WTC11 (cell line): Measurements from ENCODE around the gene ADGRL1. TPM values are rescaled to one million over a fixed set of nuclear protein-coding genes. Genes with fewer than 3 reads are reported as not detected.

Experiments used
- ATAC-seq: fragments of 200-7000 bp; cut with Tn5 transposase; 2 replicates; pipeline ENCODE4 v1.10.0; 2021; ENCODE audit warnings: mild to moderate bottlenecking, moderate library complexity
- CTCF ChIA-PET: fragments of 300-600 bp; sonication (Branson Sonifier 250); formaldehyde crosslinking; loops from one replicate; lab custom pipeline; 2021; ENCODE audit warnings: antibody characterized with exemption; lab: Charles Lee
- POLR2A ChIA-PET: fragments of 350-600 bp; sonication (Branson Sonifier 250); formaldehyde crosslinking; loops from one replicate; lab custom pipeline; 2021; ENCODE audit warnings: antibody characterized with exemption; lab: Charles Lee
- DNase-seq: peaks from one replicate; pipeline ENCODE4 v3.0.0; 2021; ENCODE audit warnings: low spot score
- H3K27ac Mint-ChIP-seq: 2 replicates; pipeline ENCODE4 v1.8.0; 2021; ENCODE audit warnings: mixed read lengths
- H3K27me3 Mint-ChIP-seq: 2 replicates; pipeline ENCODE4 v1.8.0; 2021; ENCODE audit warnings: low read depth, mild to moderate bottlenecking, moderate library complexity, mixed read lengths
- H3K36me3 Mint-ChIP-seq: 2 replicates; pipeline ENCODE4 v1.8.0; 2021; ENCODE audit warnings: mixed read lengths
- H3K4me1 Mint-ChIP-seq: 2 replicates; pipeline ENCODE4 v1.8.0; 2022; ENCODE audit warnings: mixed read lengths
- H3K4me3 Mint-ChIP-seq: 2 replicates; pipeline ENCODE4 v1.8.0; 2021; ENCODE audit warnings: mild to moderate bottlenecking, moderate library complexity, mixed read lengths
- H3K9me3 Mint-ChIP-seq: 2 replicates; pipeline ENCODE4 v1.8.0; 2021; ENCODE audit warnings: mixed read lengths
- ELF4 ChIP-seq: sonication (generic); formaldehyde crosslinking; IDR thresholded peaks from 2 replicates; pipeline ENCODE4 v1.8.1; 2022; ENCODE audit warnings: low read depth, mild to moderate bottlenecking, moderate library complexity, missing genetic modification reagents
- FOXP1 ChIP-seq: sonication (generic); formaldehyde crosslinking; IDR thresholded peaks from 2 replicates; pipeline ENCODE4 v1.8.0; 2022; ENCODE audit warnings: missing genetic modification reagents, mild to moderate bottlenecking, moderate library complexity, borderline replicate concordance
- GABPB1 ChIP-seq: sonication (generic); formaldehyde crosslinking; IDR thresholded peaks from 2 replicates; pipeline ENCODE4 v1.8.1; 2023; ENCODE audit warnings: mild to moderate bottlenecking, missing genetic modification reagents
- MYBL2 ChIP-seq: sonication (generic); formaldehyde crosslinking; IDR thresholded peaks from 2 replicates; pipeline ENCODE4 v1.8.1; 2023; ENCODE audit warnings: mild to moderate bottlenecking, moderate library complexity, missing genetic modification reagents
- RORB ChIP-seq: fragments of 250-450 bp; sonication (Bioruptor Pico); IDR thresholded peaks from 2 replicates; pipeline ENCODE4 v1.9.0; 2021; ENCODE audit warnings: mild to moderate bottlenecking
- SMAD3 ChIP-seq: sonication (generic); formaldehyde crosslinking; IDR thresholded peaks from 2 replicates; pipeline ENCODE4 v1.8.0; 2022; ENCODE audit warnings: missing genetic modification reagents, mild to moderate bottlenecking, borderline replicate concordance
- TP53 ChIP-seq: sonication (generic); formaldehyde crosslinking; IDR thresholded peaks from 2 replicates; pipeline ENCODE4 v1.8.1; 2023; ENCODE audit warnings: mild to moderate bottlenecking, missing genetic modification reagents
- ZNF396 ChIP-seq: fragments of 250-450 bp; sonication (Bioruptor Pico); IDR thresholded peaks from 2 replicates; pipeline ENCODE4 v1.8.0; 2021; ENCODE audit warnings: mild to moderate bottlenecking, moderate library complexity, borderline replicate concordance
- ZNF671 ChIP-seq: fragments of 250-450 bp; sonication (Bioruptor Pico); IDR thresholded peaks from 2 replicates; pipeline ENCODE4 v1.8.0; 2021; ENCODE audit warnings: mild to moderate bottlenecking
- total RNA-seq: library from RNA; stranded (reverse); gene quantifications from 3 replicates; pipeline ENCODE4 v1.2.3, GENCODE V29; 2021
- TF ChIP-seq, protein P1 (sequence below): fragments of 250-450 bp; sonication (Bioruptor Pico); IDR thresholded peaks from 2 replicates; pipeline ENCODE4 v1.9.0; 2021; ENCODE audit warnings: mild to moderate bottlenecking, borderline replicate concordance
- TF ChIP-seq, protein P2 (sequence below): sonication (generic); formaldehyde crosslinking; IDR thresholded peaks from 2 replicates; pipeline ENCODE4 v1.8.1; 2023; ENCODE audit warnings: mild to moderate bottlenecking, missing genetic modification reagents
- TF ChIP-seq, protein P3 (sequence below): sonication (generic); formaldehyde crosslinking; IDR thresholded peaks from 2 replicates; pipeline ENCODE4 v1.8.0; 2023; ENCODE audit warnings: missing genetic modification reagents, mild to moderate bottlenecking, borderline replicate concordance
- TF ChIP-seq, protein P4 (sequence below): sonication (generic); formaldehyde crosslinking; conservative IDR thresholded peaks from 2 replicates; pipeline ENCODE4 v1.8.1; 2022; ENCODE audit warnings: mild to moderate bottlenecking, missing genetic modification reagents
- TF ChIP-seq, protein P5 (sequence below): sonication (generic); formaldehyde crosslinking; conservative IDR thresholded peaks from 2 replicates; pipeline ENCODE4 v1.8.1; 2023; ENCODE audit warnings: mild to moderate bottlenecking, low read depth, missing genetic modification reagents, moderate library complexity
- TF ChIP-seq, protein P6 (sequence below): fragments of 250-450 bp; sonication (Bioruptor Pico); IDR thresholded peaks from 2 replicates; pipeline ENCODE4 v1.9.0; 2021; ENCODE audit warnings: mild to moderate bottlenecking

The ADGRL1 gene
- total RNA-seq, 1 experiment from 2014 or later: 128 TPM

DNA sequence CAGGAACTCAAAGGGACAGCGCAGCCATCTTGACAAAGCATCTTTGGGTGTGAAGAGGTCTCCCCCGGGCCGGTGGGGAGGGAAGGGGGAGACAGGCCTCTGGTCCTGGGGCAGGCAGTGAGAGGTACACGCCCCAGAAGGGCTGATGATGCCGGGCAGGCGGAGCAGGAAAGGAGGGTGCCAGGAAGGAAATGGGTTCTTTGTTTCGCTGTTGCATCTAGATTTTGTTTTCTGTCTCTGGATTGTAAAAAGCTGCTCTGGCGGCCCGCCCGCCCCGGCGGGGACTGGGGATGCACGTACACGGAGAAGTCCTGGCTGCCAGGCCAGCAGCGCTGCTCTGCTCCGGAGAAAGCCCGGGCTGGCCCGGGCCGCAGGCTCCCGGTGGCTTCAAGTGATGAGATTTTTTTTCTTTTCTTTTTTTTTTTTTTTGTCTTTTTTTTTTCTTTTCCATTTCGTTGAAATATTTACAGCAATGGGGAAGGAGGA lies 56.4 kb downstream of the ADGRL1 start:
- TF ChIP-seq ZNF671 (CRISPR knock-in tag) (no peak), SMAD3 (no peak), MYBL2 (CRISPR knock-in tag) (no peak)
- TF ChIP-seq, protein P1, sequence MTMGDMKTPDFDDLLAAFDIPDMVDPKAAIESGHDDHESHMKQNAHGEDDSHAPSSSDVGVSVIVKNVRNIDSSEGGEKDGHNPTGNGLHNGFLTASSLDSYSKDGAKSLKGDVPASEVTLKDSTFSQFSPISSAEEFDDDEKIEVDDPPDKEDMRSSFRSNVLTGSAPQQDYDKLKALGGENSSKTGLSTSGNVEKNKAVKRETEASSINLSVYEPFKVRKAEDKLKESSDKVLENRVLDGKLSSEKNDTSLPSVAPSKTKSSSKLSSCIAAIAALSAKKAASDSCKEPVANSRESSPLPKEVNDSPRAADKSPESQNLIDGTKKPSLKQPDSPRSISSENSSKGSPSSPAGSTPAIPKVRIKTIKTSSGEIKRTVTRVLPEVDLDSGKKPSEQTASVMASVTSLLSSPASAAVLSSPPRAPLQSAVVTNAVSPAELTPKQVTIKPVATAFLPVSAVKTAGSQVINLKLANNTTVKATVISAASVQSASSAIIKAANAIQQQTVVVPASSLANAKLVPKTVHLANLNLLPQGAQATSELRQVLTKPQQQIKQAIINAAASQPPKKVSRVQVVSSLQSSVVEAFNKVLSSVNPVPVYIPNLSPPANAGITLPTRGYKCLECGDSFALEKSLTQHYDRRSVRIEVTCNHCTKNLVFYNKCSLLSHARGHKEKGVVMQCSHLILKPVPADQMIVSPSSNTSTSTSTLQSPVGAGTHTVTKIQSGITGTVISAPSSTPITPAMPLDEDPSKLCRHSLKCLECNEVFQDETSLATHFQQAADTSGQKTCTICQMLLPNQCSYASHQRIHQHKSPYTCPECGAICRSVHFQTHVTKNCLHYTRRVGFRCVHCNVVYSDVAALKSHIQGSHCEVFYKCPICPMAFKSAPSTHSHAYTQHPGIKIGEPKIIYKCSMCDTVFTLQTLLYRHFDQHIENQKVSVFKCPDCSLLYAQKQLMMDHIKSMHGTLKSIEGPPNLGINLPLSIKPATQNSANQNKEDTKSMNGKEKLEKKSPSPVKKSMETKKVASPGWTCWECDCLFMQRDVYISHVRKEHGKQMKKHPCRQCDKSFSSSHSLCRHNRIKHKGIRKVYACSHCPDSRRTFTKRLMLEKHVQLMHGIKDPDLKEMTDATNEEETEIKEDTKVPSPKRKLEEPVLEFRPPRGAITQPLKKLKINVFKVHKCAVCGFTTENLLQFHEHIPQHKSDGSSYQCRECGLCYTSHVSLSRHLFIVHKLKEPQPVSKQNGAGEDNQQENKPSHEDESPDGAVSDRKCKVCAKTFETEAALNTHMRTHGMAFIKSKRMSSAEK (CRISPR knock-in tag): no peak
- CTCF ChIA-PET: interaction anchor here (0.7 to 3.2 kb wide), 6 partner anchors 8 to 257 kb away, joined by 3 to 18 read pairs (median 6); partner anchors contain the start of gene ASF1B
- H3K9me3 Mint-ChIP-seq: no peaks in the 10 kb centered on the region
- ATAC-seq: no peak; the same call in 1 of the 2 replicates
- peaks cover 27% of the 10 kb centered on the region for H3K4me1 Mint-ChIP-seq
- DNase-seq: no peak
- peaks cover 19% of the 10 kb centered on the region for H3K36me3 Mint-ChIP-seq
- POLR2A ChIA-PET: interaction anchor here (0.6 to 1.8 kb wide), 2 partner anchors 13 to 335 kb away, joined by 3 to 5 read pairs; no protein-coding TSS in a partner anchor
- no peak overlapping the region; the same call in 1 of the 2 replicates for H3K27ac Mint-ChIP-seq
- no peaks in the 10 kb centered on the region; the same call in 1 of the 2 replicates for H3K27me3 Mint-ChIP-seq
- H3K4me3 Mint-ChIP-seq: no peak overlapping the region

DNA sequence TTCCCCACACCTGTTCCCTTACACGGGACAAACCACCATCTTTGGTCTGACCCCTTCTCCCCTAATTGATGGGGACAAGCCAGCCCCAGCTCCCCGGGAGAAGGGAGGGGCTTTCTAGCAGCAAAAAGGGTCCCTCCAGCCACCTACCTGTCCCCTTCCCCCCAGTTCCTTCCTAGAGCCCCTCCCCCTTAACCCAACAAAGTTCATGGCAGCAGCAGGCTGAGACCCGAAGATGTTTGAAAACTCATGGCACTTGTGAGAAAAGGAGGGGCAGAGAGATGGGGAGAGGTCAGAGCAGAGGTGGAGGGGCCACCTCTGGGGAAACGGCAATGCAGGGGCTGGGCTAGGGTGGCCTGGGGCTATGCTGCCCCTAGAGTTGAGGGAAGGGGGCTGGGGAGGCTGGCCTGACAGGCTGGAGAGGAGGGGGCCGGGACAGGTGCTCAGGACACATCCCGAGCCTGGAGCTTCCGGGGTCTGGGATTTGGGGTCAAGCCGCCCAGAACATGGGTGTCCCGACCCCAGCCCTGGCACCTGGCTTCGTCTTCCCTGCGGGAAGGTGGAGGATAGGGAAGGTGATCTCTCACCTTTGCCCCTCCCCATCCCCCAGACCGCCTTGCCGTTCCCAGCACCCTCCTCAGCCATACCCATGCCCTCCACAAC lies 57.1 kb downstream of the ADGRL1 start:
- no peak overlapping the region for H3K4me3 Mint-ChIP-seq
- ChIA-PET POLR2A (interaction anchor here (1.8 kb wide), 1 partner anchor 12 kb away, joined by 5 read pairs; no protein-coding TSS in a partner anchor), CTCF (interaction anchor here (0.9 to 4.7 kb wide), 8 partner anchors 9 to 331 kb away, joined by 3 to 52 read pairs (median 5); partner anchors contain the start of gene ASF1B)
- H3K4me1 Mint-ChIP-seq: peaks cover 27% of the 10 kb centered on the region
- H3K36me3 Mint-ChIP-seq: peaks cover 14% of the 10 kb centered on the region
- TF ChIP-seq TP53 (CRISPR knock-in tag) (no peak), ELF4 (CRISPR knock-in tag) (no peak), ZNF671 (CRISPR knock-in tag) (no peak), RORB (CRISPR knock-in tag) (no peak), GABPB1 (CRISPR knock-in tag) (no peak), ZNF396 (CRISPR knock-in tag) (no peak), FOXP1 (CRISPR knock-in tag) (no peak)
- TF ChIP-seq, protein P2, sequence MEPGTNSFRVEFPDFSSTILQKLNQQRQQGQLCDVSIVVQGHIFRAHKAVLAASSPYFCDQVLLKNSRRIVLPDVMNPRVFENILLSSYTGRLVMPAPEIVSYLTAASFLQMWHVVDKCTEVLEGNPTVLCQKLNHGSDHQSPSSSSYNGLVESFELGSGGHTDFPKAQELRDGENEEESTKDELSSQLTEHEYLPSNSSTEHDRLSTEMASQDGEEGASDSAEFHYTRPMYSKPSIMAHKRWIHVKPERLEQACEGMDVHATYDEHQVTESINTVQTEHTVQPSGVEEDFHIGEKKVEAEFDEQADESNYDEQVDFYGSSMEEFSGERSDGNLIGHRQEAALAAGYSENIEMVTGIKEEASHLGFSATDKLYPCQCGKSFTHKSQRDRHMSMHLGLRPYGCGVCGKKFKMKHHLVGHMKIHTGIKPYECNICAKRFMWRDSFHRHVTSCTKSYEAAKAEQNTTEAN (CRISPR knock-in tag): no peak
- TF ChIP-seq, protein P3, sequence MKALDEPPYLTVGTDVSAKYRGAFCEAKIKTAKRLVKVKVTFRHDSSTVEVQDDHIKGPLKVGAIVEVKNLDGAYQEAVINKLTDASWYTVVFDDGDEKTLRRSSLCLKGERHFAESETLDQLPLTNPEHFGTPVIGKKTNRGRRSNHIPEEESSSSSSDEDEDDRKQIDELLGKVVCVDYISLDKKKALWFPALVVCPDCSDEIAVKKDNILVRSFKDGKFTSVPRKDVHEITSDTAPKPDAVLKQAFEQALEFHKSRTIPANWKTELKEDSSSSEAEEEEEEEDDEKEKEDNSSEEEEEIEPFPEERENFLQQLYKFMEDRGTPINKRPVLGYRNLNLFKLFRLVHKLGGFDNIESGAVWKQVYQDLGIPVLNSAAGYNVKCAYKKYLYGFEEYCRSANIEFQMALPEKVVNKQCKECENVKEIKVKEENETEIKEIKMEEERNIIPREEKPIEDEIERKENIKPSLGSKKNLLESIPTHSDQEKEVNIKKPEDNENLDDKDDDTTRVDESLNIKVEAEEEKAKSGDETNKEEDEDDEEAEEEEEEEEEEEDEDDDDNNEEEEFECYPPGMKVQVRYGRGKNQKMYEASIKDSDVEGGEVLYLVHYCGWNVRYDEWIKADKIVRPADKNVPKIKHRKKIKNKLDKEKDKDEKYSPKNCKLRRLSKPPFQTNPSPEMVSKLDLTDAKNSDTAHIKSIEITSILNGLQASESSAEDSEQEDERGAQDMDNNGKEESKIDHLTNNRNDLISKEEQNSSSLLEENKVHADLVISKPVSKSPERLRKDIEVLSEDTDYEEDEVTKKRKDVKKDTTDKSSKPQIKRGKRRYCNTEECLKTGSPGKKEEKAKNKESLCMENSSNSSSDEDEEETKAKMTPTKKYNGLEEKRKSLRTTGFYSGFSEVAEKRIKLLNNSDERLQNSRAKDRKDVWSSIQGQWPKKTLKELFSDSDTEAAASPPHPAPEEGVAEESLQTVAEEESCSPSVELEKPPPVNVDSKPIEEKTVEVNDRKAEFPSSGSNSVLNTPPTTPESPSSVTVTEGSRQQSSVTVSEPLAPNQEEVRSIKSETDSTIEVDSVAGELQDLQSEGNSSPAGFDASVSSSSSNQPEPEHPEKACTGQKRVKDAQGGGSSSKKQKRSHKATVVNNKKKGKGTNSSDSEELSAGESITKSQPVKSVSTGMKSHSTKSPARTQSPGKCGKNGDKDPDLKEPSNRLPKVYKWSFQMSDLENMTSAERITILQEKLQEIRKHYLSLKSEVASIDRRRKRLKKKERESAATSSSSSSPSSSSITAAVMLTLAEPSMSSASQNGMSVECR (CRISPR knock-in tag): no peak
- TF ChIP-seq, protein P4, sequence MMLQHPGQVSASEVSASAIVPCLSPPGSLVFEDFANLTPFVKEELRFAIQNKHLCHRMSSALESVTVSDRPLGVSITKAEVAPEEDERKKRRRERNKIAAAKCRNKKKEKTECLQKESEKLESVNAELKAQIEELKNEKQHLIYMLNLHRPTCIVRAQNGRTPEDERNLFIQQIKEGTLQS (CRISPR knock-in tag): no peak
- TF ChIP-seq, protein P5, sequence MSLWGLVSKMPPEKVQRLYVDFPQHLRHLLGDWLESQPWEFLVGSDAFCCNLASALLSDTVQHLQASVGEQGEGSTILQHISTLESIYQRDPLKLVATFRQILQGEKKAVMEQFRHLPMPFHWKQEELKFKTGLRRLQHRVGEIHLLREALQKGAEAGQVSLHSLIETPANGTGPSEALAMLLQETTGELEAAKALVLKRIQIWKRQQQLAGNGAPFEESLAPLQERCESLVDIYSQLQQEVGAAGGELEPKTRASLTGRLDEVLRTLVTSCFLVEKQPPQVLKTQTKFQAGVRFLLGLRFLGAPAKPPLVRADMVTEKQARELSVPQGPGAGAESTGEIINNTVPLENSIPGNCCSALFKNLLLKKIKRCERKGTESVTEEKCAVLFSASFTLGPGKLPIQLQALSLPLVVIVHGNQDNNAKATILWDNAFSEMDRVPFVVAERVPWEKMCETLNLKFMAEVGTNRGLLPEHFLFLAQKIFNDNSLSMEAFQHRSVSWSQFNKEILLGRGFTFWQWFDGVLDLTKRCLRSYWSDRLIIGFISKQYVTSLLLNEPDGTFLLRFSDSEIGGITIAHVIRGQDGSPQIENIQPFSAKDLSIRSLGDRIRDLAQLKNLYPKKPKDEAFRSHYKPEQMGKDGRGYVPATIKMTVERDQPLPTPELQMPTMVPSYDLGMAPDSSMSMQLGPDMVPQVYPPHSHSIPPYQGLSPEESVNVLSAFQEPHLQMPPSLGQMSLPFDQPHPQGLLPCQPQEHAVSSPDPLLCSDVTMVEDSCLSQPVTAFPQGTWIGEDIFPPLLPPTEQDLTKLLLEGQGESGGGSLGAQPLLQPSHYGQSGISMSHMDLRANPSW (CRISPR knock-in tag): no peak
- TF ChIP-seq, protein P6, sequence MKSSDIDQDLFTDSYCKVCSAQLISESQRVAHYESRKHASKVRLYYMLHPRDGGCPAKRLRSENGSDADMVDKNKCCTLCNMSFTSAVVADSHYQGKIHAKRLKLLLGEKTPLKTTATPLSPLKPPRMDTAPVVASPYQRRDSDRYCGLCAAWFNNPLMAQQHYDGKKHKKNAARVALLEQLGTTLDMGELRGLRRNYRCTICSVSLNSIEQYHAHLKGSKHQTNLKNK (CRISPR knock-in tag): no peak
- H3K27ac Mint-ChIP-seq: peak overlapping the region; percentile 70
- no peaks in the 10 kb centered on the region; the same call in 1 of the 2 replicates for H3K27me3 Mint-ChIP-seq
- H3K9me3 Mint-ChIP-seq: no peaks in the 10 kb centered on the region
- ATAC-seq (peak; percentile 35), DNase-seq (peak; percentile 22)
